ENCODE results near the gene DCST1.

DCST1 gene

DNA sequence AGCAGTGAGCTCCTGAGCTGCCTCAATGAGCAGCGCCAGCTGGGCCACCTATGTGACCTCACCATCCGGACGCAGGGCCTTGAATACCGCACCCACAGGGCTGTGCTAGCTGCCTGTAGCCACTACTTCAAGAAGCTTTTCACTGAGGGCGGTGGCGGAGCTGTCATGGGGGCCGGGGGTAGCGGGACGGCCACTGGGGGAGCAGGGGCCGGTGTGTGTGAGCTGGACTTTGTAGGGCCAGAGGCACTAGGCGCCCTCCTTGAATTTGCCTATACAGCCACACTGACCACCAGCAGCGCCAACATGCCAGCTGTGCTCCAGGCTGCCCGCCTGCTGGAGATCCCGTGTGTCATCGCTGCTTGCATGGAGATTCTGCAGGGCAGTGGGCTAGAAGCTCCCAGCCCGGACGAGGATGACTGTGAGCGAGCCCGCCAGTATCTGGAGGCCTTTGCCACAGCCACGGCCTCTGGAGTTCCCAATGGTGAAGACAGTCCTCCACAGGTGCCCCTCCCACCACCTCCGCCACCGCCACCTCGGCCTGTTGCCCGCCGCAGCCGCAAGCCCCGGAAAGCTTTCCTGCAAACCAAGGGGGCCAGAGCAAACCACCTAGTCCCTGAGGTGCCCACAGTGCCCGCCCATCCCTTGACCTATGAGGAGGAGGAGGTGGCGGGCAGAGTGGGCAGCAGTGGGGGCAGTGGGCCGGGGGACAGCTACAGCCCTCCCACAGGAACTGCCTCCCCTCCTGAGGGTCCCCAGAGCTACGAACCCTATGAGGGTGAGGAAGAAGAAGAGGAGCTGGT lies 18.7 kb upstream of the DCST1 start:
- DNase-seq = no peak
- no peak for TF ChIP-seq POLR2A (IDR thresholded peaks at IDR 0.05; ENCODE audit: low read length)
- TF ChIP-seq GATA1 (IDR thresholded peaks at IDR 0.05; ENCODE audit: low read depth, low read length) = no peak

DNA sequence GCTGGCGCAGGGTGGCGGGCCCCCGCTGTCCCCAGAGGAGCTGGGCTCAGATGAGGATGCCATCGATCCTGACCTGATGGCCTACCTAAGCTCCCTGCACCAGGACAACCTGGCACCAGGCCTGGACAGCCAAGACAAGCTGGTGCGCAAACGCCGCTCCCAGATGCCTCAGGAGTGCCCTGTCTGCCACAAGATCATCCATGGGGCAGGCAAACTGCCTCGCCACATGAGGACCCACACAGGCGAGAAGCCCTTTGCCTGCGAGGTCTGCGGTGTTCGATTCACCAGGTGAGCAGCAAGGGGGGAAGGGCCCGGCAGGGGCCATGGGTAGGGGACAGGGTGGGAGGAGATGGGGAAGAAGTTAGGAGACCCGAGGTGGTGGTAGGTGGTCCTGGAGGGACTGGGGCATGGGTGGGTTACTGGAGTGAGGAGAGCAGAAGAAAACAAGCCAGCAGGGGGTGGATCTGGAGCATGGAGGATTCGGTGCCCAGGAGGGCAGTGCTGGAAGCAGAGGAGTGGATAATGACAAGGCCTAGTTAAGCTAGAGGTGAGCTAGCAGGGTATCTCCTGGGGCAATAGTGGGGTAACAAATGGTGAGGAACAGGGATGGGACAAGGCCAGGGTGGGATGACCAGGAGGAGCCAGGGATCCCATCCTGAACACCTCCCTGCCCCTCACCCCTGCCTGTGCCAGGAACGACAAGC lies 17.9 kb upstream of the DCST1 start:
- TF ChIP-seq POLR2A (IDR thresholded peaks at IDR 0.05; ENCODE audit: low read length) = peak; percentile 14
- no peak for TF ChIP-seq GATA1 (IDR thresholded peaks at IDR 0.05; ENCODE audit: low read depth, low read length)
- DNase-seq = no peak

DNA sequence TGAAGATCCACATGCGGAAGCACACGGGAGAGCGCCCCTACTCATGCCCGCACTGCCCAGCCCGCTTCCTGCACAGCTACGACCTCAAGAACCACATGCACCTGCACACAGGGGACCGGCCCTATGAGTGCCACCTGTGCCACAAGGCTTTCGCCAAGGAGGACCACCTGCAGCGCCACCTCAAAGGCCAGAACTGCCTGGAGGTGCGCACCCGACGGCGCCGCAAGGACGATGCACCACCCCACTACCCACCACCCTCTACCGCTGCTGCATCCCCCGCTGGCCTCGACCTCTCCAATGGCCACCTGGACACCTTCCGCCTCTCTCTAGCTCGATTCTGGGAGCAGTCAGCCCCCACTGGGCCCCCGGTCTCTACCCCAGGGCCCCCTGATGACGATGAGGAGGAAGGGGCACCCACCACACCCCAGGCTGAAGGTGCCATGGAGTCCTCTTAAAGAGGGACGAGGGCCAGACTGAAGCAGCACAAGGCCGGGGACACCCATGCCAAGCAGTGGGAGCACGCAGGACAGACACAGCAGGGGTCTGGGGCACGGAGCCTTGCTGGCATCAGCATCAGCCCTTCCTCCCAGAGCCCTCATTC lies 17.3 kb upstream of the DCST1 start:
- DNase-seq = no peak
- TF ChIP-seq GATA1 (IDR thresholded peaks at IDR 0.05; ENCODE audit: low read depth, low read length) (no peak), POLR2A (IDR thresholded peaks at IDR 0.05; ENCODE audit: low read length) (peak; percentile 7)

DNA sequence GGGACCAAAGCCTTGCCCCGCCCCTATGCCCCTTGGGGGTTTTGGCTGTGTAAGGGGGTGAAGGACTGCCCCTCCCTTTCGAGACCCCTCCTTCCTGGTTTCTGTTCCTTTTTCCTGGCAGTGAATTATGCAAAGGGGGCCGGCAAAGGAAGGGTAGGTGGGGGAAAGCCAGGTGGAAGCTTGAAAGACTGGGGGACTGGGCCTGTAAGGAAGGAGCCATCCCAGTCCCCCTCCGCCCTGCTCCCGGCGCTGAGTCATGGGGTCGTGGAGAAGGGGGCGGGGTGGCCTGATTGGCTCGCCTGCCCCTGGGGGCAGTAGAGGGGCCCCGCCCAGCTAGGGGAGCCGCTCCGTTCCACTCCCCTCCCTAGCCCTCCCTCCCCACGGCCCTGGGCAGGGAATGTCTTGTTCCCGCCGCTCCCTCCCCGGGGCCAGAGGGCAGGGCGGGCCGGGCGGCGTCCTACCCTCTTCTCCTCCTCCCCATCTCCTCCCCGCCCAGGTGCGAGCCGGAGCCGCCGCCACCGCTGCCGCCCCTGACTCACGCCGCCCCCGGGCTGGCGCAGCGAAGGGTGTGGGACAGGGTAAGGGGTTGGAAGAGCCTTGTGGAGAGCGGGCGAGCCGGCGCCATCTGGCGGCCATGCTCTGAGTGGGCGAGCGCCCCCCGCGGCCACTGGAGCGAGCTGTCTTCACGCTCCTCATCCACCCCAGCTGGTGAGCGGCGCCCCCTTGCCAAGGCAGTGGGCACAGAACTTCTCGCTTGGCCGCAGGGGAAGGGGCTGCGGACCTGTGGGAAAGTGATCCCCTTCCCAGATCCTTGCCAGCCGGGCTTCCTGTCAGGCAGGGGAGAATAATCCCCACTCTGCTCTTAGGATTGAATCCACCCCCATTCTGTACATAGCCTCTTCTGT lies 16.3 kb upstream of the DCST1 start:
- TF ChIP-seq GATA1 (IDR thresholded peaks at IDR 0.05; ENCODE audit: low read depth, low read length) (no peak), POLR2A (IDR thresholded peaks at IDR 0.05; ENCODE audit: low read length) (peak; percentile 33)

DNA sequence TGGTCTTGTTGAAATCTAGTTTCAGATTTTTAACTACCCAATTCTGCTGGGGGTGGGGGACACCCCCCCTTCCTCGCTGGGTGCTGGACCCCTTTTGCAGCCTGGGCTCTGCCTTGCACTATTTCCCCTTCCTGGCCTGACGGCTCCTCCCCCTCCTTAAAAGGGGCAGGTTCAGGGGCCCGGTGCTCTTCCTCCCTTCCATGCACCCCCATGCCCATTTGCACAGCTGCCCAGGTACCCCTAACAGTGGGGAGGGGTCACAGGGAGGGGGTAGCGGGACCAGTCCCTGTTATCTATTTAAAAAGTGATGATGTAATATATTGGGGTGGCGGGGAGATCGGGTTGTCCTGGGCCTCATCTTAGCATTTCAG lies 15.7 kb upstream of the DCST1 start:
- TF ChIP-seq GATA1 (IDR thresholded peaks at IDR 0.05; ENCODE audit: low read depth, low read length) (no peak), POLR2A (IDR thresholded peaks at IDR 0.05; ENCODE audit: low read length) (no peak)
- no peak for DNase-seq

More for the DNA sequence above, 16.3 kb upstream of the DCST1 start:
- DNase-seq = peak; percentile 89 to 95

DNA sequence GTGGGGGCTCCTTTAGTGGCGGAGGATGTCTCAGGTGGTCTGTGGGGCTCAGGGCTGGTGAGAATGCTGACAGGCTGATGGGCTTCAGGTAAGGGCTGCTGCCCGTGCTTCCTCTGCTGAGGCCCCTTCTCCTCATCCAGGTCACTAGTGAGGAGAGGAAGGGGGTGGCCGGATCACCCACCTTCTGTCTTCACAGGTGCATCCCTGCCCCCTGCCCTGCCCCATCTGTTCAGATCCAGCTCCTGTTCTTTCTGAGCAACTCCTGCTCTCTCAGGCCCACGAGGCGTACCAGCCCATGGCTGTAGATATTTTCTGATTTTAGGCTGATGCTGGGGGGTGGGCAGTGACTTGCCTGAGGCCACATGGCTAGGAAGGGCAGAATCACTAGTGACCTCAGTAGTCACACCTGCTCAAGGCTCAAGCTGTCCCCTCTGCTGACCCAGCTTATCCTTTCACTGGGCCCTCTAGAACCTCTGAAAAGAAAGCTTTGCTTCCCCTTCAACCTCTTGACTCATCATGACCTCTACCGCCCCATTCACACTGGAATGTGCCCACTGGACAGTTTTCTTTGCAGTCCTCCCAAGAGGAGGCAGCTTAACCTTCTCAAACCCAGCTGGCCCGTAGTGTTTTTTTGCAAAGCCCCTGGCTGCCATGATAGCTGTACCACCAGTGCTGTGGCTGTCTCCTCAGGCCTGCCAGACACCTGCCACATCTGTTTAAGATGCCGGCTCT lies 14.8 kb upstream of the DCST1 start:
- TF ChIP-seq POLR2A (IDR thresholded peaks at IDR 0.05; ENCODE audit: low read length) (no peak), GATA1 (IDR thresholded peaks at IDR 0.05; ENCODE audit: low read depth, low read length) (no peak)
- DNase-seq = no peak

DNA sequence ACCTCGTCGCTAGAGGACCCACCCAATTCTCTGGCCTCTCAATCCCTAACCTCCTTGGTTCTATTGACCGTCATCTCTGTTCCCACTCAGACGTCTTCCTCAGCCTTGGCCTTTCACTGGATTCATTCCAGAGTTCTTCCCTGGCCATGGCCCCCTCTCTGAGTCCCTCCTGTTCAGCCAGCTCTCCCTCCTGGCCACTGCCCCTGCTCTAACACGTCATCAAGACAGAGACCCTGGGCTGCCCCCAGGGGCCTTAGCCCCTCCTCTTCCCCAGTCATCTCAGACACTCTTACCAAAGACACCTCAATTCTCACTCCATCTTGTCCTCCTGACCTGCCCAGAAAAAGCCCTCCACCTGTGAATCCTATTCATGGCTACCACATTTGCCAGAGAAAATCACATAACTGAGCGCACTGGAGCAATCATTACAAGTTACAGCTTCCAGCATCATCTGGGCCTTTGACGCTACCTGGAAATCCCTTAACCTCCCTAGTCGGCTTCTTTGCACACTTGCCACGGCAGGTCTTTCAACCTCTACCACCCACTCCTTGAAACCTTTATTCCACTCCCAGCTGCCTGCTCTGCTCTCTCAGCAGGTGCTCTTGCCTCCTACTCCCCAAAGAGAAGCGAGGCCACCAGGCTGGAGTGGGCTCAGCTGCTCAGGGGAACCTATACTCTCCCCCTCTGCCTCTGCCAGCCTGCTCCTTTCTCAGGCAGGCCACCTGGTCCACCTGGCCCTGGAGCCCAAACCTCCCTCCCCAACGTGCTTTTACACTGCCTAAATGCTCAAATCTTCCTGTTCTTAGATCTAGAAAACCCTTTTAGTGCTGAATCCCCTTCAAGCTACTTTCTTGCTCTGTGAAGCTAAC lies 14.0 kb upstream of the DCST1 start:
- no peak for DNase-seq
- TF ChIP-seq GATA1 (IDR thresholded peaks at IDR 0.05; ENCODE audit: low read depth, low read length) = no peak
- TF ChIP-seq POLR2A (IDR thresholded peaks at IDR 0.05; ENCODE audit: low read length) = no peak

DNA sequence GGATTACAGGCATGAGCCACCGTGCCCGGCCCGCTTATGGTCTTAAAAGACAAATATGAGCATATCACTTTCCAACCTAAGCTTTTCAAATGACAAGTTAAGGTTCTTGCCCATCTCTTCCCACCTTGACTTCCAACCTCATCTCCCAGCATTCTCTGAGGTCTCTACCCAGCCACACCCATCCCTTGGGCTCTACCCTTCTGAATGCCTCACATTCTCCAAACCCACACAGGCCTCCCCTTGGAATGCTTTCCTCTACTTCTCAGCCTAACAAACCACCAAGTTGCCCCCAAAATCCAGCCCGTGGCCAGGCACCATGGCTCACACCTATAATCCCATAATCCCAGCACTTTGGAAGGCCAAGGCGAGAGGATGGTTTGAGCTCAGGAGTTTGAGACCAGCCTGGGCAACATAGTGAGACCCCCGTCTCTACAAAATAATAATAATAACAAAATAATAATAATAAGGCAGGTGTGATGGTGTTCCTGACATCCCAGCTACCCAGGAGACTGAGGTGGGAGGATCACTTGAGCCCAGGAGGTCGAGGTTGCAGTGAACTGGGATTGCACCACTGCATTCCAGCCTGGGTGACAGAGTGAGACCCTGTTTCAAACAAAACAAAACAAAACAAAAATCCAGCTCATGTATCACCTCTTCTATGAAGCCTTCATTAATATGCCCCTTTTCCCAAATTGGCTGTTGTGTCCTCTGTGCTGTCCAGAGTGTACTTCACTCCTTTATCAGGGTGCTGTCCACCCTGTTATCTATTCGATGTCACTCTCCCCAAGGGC lies 11.3 kb upstream of the DCST1 start:
- TF ChIP-seq POLR2A (IDR thresholded peaks at IDR 0.05; ENCODE audit: low read length) (no peak), GATA1 (IDR thresholded peaks at IDR 0.05; ENCODE audit: low read depth, low read length) (no peak)
- DNase-seq = no peak

DNA sequence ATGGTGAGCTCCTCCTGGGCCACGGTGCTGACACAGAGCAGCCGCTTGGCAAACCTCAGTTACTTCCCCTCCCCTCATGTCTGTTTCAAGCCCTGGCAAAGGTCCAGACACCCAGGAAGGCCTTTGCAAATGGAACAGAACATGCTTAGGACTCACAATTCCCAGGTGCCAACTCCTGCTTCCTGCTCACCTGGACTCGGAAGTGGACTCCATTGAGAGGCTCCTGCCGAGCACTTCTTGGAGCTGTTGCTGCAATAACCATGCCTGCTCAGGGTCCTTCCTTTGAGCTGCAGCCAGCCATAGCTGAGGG lies 10.7 kb upstream of the DCST1 start:
- TF ChIP-seq GATA1 (IDR thresholded peaks at IDR 0.05; ENCODE audit: low read depth, low read length) (no peak), POLR2A (IDR thresholded peaks at IDR 0.05; ENCODE audit: low read length) (no peak)
- peak; percentile 61 to 68 for DNase-seq

DNA sequence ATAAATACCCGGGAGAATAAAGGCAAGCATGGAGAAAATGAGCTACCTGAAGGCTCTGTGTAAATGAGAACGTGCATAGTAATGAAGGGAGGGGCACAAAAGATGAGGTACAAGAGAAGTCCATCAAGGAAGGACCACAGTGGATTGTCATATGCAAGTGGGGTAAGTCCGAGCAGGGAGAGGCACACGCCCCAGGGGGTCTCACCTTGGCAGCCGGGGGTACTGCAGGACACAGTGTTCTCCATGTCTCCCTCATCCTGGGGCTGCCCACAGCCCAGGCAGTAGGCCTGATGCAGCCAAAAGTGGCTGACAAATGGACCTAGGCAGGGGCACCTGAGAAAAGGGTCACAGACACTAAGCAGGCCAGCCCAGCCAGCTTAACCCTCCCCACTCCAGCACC lies 10.0 kb upstream of the DCST1 start:
- TF ChIP-seq POLR2A (IDR thresholded peaks at IDR 0.05; ENCODE audit: low read length) (no peak), GATA1 (IDR thresholded peaks at IDR 0.05; ENCODE audit: low read depth, low read length) (no peak)
- DNase-seq = no peak

DNA sequence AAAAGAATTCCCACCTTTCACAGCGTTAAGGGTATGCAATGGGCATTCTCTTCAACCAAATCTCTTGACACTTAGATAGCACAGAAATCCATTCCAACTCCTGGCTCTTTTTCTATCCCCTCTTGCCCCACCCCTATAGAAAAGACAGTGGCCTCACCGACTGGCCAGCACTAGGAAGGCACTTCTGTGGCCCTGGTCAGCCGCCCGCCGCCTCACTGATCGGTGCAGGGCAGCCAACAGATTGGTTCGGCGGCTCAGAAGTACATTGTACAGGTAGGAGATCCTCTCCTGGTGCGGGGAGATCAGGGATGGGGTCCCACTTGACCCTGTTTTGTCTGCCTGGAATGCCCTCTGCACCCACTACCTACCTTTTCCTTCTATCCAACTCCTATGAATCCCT lies 9.3 kb upstream of the DCST1 start:
- no peak for DNase-seq
- TF ChIP-seq POLR2A (IDR thresholded peaks at IDR 0.05; ENCODE audit: low read length) (no peak), GATA1 (IDR thresholded peaks at IDR 0.05; ENCODE audit: low read depth, low read length) (no peak)

DNA sequence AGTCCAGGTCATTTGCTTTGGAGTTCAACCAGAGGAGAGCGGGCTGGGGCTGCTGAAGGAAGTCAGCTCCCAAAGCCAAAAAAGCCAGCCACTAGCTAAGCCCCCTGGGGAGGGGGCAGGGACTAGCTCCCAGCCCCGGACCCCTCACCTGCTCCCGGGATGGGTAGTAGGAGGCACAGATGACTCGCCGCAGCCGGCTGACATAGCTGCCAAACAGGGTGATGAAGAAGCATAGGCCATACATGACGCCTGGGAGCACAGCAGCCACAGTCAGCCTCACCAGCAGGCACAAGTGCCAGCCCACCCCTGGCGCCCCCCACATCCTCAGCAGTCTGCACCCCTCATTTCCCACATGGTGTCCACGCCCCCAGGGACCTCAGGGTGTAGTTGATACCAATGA lies 7.5 kb upstream of the DCST1 start:
- TF ChIP-seq GATA1 (IDR thresholded peaks at IDR 0.05; ENCODE audit: low read depth, low read length) (no peak), POLR2A (IDR thresholded peaks at IDR 0.05; ENCODE audit: low read length) (no peak)

More for the DNA sequence above, 7.5 kb upstream of the DCST1 start:
- no peak for DNase-seq

Measured in erythroblast (primary cell).